ENCODE measurements around the gene GRIN1.

- TF ChIP-seq CTCF (IDR thresholded peaks at IDR 0.05), result no peak
- no peak for TF ChIP-seq POLR2AphosphoS5 (IDR thresholded peaks at IDR 0.05)
Measured at GRCh38 chr9:137167277-137167746, 28.4 kb downstream of the GRIN1 start.

All from esophagus muscularis mucosa (tissue), 3 donors.